ENCODE measurements around the gene PLA2G4E.

Gene PLA2G4E

GRCh38 chr15:41992151-41992802 is 28.6 kb downstream of the PLA2G4E start:
- DNase-seq: no peak

GRCh38 chr15:41990691-41991090 is 30.2 kb downstream of the PLA2G4E start:
- DNase-seq: no peak

GRCh38 chr15:41990243-41990605 is 30.6 kb downstream of the PLA2G4E start:
- DNase-seq: no peak

GRCh38 chr15:41989573-41990242 is 31.1 kb downstream of the PLA2G4E start:
- peak; percentile 61 for DNase-seq

GRCh38 chr15:41988896-41989572 is 31.8 kb downstream of the PLA2G4E start:
- DNase-seq: no peak

- DNase-seq: no peak
Observed at GRCh38 chr15:41987925-41988275, 32.9 kb downstream of the PLA2G4E start.

GRCh38 chr15:41987246-41987924 is 33.5 kb downstream of the PLA2G4E start:
- no peak for DNase-seq

- no peak for DNase-seq
Observed at GRCh38 chr15:41985236-41986160, 35.3 kb downstream of the PLA2G4E start.

- DNase-seq: no peak
Observed at GRCh38 chr15:41984622-41985021, 36.2 kb downstream of the PLA2G4E start.

- no peak for DNase-seq
Observed at GRCh38 chr15:41983621-41984571, 36.9 kb downstream of the PLA2G4E start.

GRCh38 chr15:41983221-41983620 is 37.6 kb downstream of the PLA2G4E start:
- DNase-seq: no peak

GRCh38 chr15:41982133-41982930 is 38.5 kb downstream of the PLA2G4E start:
- DNase-seq: peak; percentile 20

- DNase-seq: peak; percentile 13
Observed at GRCh38 chr15:41981371-41982132, 39.3 kb downstream of the PLA2G4E start.

GRCh38 chr15:41980654-41981323 is 40.1 kb downstream of the PLA2G4E start:
- DNase-seq: no peak

- no peak for DNase-seq
Observed at GRCh38 chr15:41979493-41980266, 41.2 kb downstream of the PLA2G4E start.

GRCh38 chr15:41978534-41978933 is 42.3 kb downstream of the PLA2G4E start:
- DNase-seq: no peak

- no peak for DNase-seq
Observed at GRCh38 chr15:41977757-41978383, 43.0 kb downstream of the PLA2G4E start.

GRCh38 chr15:41975669-41976068 is 45.2 kb downstream of the PLA2G4E start:
- no peak for DNase-seq

All from fibroblast of skin of right quadriceps (primary cell).